Measurements from ENCODE around the gene NUP205.

Gene NUP205

DNA sequence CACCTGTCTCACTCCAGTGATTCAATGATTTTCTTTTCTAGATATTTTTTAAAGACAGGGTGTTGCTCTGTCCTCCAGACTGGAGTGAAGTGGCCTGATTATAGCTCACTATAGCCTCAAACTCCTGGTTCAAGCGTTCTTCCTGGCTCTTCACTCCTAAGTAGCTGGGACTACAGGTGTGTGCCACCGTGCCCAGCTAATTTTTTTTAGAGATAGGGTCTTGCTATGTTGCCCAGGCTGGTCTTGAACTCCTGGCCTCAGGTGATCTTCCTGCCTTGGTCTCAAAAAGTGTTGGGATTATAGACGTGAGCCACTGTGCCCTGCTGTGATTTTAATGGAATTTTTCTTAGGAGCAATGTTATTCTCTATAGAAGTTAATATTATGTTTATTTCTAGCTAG lies 14.1 kb downstream of the NUP205 start:
- Histone ChIP-seq H3K36me3 (peaks cover 30 to 44% (median 44%) of the 10 kb centered on the region in 3 donors), H3K27me3 (no peaks in the 10 kb centered on the region), H3K27ac (no peak overlapping the region), H3K9me3 (no peaks in the 10 kb centered on the region), H3K4me3 (no peak overlapping the region), H3K4me1 (peaks cover 0 to 6% (median 0%) of the 10 kb centered on the region in 4 donors)
- intact Hi-C loops (cut with DNase I; ENCODE audit: low total_unique reads), result no loop called here
- no peak for DNase-seq
- TF ChIP-seq, protein P1, sequence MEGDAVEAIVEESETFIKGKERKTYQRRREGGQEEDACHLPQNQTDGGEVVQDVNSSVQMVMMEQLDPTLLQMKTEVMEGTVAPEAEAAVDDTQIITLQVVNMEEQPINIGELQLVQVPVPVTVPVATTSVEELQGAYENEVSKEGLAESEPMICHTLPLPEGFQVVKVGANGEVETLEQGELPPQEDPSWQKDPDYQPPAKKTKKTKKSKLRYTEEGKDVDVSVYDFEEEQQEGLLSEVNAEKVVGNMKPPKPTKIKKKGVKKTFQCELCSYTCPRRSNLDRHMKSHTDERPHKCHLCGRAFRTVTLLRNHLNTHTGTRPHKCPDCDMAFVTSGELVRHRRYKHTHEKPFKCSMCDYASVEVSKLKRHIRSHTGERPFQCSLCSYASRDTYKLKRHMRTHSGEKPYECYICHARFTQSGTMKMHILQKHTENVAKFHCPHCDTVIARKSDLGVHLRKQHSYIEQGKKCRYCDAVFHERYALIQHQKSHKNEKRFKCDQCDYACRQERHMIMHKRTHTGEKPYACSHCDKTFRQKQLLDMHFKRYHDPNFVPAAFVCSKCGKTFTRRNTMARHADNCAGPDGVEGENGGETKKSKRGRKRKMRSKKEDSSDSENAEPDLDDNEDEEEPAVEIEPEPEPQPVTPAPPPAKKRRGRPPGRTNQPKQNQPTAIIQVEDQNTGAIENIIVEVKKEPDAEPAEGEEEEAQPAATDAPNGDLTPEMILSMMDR (IDR thresholded peaks at IDR 0.05), result no peak

DNA sequence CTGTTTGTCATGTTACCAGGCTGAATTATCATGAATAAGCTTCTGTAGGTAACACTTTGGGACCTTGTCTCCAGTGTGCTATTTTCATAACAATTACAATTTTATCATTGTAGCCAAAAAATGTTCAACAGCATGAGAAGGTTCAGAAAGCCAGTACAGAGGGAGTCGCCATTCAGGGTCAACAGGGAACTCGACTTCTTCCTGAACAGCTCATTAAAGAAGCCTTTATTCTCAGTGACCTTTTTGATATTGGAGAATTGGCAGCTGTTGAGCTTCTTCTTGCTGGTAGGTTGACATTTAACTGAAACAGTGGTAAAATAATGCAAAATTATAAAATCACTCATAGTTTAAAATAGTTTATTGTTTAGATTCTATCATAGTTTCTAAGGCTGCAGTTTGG lies 15.8 kb downstream of the NUP205 start:
- Histone ChIP-seq H3K4me3 (no peak overlapping the region), H3K36me3 (peaks cover 44 to 61% (median 59%) of the 10 kb centered on the region in 3 donors), H3K9me3 (no peaks in the 10 kb centered on the region), H3K4me1 (peaks cover 0 to 6% (median 0%) of the 10 kb centered on the region in 4 donors), H3K27ac (no peak overlapping the region), H3K27me3 (no peaks in the 10 kb centered on the region)
- TF ChIP-seq, protein P1 (IDR thresholded peaks at IDR 0.05), result no peak
- no peak for DNase-seq
- intact Hi-C loops (cut with DNase I; ENCODE audit: low total_unique reads), result no loop called here

DNA sequence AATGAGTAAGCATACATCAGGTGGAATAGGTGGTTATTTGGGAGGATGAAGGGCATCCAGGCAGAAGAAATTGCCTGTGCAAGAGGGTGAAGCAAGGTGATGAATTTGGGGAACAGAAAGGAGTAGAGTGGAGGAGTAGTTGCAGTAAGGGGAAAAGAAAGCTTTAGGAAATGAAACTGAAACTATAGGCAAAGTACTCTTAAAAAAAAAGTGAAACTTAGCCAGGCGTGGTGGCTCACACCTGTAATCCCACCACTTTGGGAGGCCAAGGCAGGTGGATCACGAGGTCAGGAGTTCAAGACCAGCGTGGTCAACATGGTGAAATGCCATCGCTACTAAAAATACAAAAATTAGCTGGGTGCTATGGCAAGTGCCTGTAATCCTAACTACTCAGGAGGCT lies 17.6 kb downstream of the NUP205 start:
- H3K27me3 ChIP-seq, result no peaks in the 10 kb centered on the region
- H3K9me3 ChIP-seq, result no peaks in the 10 kb centered on the region
- H3K4me1 ChIP-seq, result peaks cover 0 to 6% (median 0%) of the 10 kb centered on the region in 4 donors
- DNase-seq, result no peak
- H3K27ac ChIP-seq, result no peak overlapping the region
- peaks cover 61 to 78% (median 77%) of the 10 kb centered on the region in 3 donors for H3K36me3 ChIP-seq
- TF ChIP-seq, protein P1 (IDR thresholded peaks at IDR 0.05), result no peak
- intact Hi-C loops (cut with DNase I; ENCODE audit: low total_unique reads), result no loop called here
- H3K4me3 ChIP-seq, result no peak overlapping the region

DNA sequence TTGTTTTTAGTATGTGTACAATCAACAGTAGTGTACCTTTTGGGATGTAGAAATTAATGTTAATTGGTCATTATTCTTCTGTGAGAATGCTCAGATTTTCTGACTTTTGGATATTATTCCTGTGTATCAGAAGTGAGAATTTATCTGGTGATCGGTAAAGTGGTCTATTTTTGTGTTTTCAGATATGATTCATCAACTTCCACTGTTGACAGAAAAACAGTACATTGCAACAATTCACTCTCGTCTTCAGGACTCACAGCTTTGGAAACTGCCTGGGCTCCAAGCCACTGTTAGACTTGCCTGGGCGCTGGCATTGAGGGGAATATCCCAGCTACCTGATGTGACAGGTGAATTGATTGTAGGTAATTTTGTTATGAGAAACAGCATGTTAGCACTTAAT lies 20.9 kb downstream of the NUP205 start:
- TF ChIP-seq, protein P1 (IDR thresholded peaks at IDR 0.05), result no peak
- Histone ChIP-seq H3K4me1 (no peaks in the 10 kb centered on the region), H3K27me3 (no peaks in the 10 kb centered on the region), H3K27ac (no peak overlapping the region), H3K36me3 (peaks cover 91 to 96% (median 94%) of the 10 kb centered on the region in 3 donors), H3K4me3 (no peak overlapping the region), H3K9me3 (no peaks in the 10 kb centered on the region)
- intact Hi-C loops (cut with DNase I; ENCODE audit: low total_unique reads), result no loop called here
- no peak for DNase-seq

DNA sequence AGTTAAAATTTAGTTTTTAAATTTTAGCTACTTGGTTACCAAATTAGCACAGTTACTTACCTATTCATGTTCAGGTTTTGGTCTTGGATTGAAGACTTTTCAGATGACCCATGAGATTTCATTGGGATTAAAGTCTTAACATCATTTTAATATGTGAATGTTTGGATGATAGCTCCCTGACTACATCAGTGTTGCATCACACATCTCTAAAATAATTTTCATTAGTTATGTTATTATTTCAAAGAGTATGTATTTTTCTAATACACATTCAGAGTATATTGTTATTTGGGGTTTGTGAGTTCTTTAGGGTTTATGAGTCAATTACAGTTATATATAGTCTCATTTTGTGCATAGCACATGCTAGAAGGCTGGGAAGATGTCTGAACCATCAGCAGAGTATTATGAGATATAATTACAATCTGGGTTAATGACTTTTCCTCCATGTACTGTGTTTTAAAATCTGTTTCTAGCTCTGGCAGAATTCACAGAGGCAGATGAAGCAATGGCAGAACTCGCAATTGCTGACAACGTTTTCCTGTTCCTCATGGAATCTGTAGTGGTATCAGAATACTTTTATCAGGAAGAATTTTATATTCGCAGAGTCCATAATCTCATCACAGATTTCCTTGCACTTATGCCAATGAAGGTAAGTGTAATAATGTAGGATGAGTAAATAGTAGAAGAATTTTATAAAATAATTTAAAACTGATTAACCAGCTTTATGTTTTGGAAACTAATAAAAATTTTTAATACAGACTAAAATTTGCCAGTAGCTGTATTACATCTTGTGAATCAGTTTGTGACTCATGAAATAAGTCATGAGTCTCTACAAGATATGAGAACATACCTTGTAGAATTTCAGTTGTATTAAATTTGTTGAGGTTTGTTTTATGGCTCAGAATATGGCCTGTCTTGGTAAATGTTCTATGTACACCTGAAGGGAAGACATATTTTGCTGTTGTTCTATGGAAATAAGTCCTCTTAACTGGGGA lies 26.9 kb downstream of the NUP205 start:
- Histone ChIP-seq H3K9me3 (no peaks in the 10 kb centered on the region), H3K4me3 (no peak overlapping the region), H3K27ac (no peak overlapping the region), H3K27me3 (no peaks in the 10 kb centered on the region), H3K4me1 (no peaks in the 10 kb centered on the region), H3K36me3 (peaks cover 81 to 93% (median 87%) of the 10 kb centered on the region in 3 donors)
- no peak for DNase-seq
- TF ChIP-seq, protein P1 (IDR thresholded peaks at IDR 0.05), result no peak
- intact Hi-C loops (cut with DNase I; ENCODE audit: low total_unique reads), result no loop called here

Measured in tibial artery (tissue), 4 donors.